Measurements from ENCODE around the gene ALG6.
"Not testable (repeated sequence)": the region's sequence is repeated elsewhere in the genome, so short reads cannot be mapped to it uniquely, and the experiment has no call there.

ALG6 gene

GRCh38 chr1:63454269-63454668, 86.8 kb downstream of the ALG6 start:
- Histone ChIP-seq H3K9me3 (ENCODE audit: control insufficient read depth, insufficient read depth, low read depth, low read length) (no peaks in the 10 kb centered on the region), H3K4me3 (ENCODE audit: low read depth, low read length) (no peak overlapping the region), H3K27ac (ENCODE audit: low read depth, low read length) (no peak overlapping the region), H3K27me3 (ENCODE audit: control insufficient read depth, insufficient read depth, low read length) (no peaks in the 10 kb centered on the region), H3K9ac (ENCODE audit: low read length) (no peak overlapping the region), H3K4me1 (ENCODE audit: control insufficient read depth, insufficient read depth, low read length) (no peaks in the 10 kb centered on the region), H3K36me3 (ENCODE audit: control insufficient read depth, insufficient read depth, low read length) (peaks cover 4% of the 10 kb centered on the region; the same call in 1 of the 2 replicates)

- no peak overlapping the region for H3K27ac ChIP-seq (ENCODE audit: low read depth, low read length)
- H3K9ac ChIP-seq (ENCODE audit: low read length), result no peak overlapping the region
- H3K4me1 ChIP-seq (ENCODE audit: control insufficient read depth, insufficient read depth, low read length), result no peaks in the 10 kb centered on the region
- H3K36me3 ChIP-seq (ENCODE audit: control insufficient read depth, insufficient read depth, low read length), result peaks cover 13% of the 10 kb centered on the region
- H3K9me3 ChIP-seq (ENCODE audit: control insufficient read depth, insufficient read depth, low read depth, low read length), result peaks cover 13% of the 10 kb centered on the region; the same call in 1 of the 2 replicates
- H3K4me3 ChIP-seq (ENCODE audit: low read depth, low read length), result no peak overlapping the region
- no peaks in the 10 kb centered on the region for H3K27me3 ChIP-seq (ENCODE audit: control insufficient read depth, insufficient read depth, low read length)
Measured at GRCh38 chr1:63458750-63459149, 91.3 kb downstream of the ALG6 start.

- Histone ChIP-seq H3K9me3 (ENCODE audit: control insufficient read depth, insufficient read depth, low read depth, low read length) (peaks cover 13% of the 10 kb centered on the region; the same call in 1 of the 2 replicates), H3K4me1 (ENCODE audit: control insufficient read depth, insufficient read depth, low read length) (no peaks in the 10 kb centered on the region), H3K4me3 (ENCODE audit: low read depth, low read length) (no peak overlapping the region), H3K27ac (ENCODE audit: low read depth, low read length) (no peak overlapping the region), H3K9ac (ENCODE audit: low read length) (no peak overlapping the region), H3K27me3 (ENCODE audit: control insufficient read depth, insufficient read depth, low read length) (no peaks in the 10 kb centered on the region), H3K36me3 (ENCODE audit: control insufficient read depth, insufficient read depth, low read length) (peaks cover 13% of the 10 kb centered on the region)
Measured at GRCh38 chr1:63461661-63462230, 94.3 kb downstream of the ALG6 start.

DNA sequence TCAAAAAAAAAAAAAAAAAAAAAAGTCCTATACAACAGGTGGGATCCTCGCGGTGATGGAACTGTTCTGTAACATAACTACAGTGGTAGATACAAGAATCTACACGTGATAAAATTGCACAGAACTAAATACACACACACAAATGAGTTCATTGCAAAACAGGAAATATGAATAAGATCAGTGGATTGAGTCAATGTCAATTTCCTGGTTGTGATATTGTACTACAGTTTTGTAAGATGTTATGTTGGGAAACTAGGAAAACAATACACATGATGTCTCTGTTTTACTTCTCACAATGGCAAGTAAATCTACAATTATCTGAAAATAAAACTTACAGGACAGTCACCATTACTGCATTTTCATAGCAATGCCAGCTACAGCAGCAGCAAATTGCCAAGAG, 95.8 kb downstream of the ALG6 start:
- Histone ChIP-seq H3K4me3 (ENCODE audit: low read depth, low read length) (no peak overlapping the region), H3K9me3 (ENCODE audit: control insufficient read depth, insufficient read depth, low read depth, low read length) (peaks cover 13% of the 10 kb centered on the region; the same call in 1 of the 2 replicates), H3K9ac (ENCODE audit: low read length) (no peak overlapping the region), H3K4me1 (ENCODE audit: control insufficient read depth, insufficient read depth, low read length) (no peaks in the 10 kb centered on the region), H3K27me3 (ENCODE audit: control insufficient read depth, insufficient read depth, low read length) (no peaks in the 10 kb centered on the region), H3K36me3 (ENCODE audit: control insufficient read depth, insufficient read depth, low read length) (peaks cover 9% of the 10 kb centered on the region), H3K27ac (ENCODE audit: low read depth, low read length) (no peak overlapping the region)

DNA sequence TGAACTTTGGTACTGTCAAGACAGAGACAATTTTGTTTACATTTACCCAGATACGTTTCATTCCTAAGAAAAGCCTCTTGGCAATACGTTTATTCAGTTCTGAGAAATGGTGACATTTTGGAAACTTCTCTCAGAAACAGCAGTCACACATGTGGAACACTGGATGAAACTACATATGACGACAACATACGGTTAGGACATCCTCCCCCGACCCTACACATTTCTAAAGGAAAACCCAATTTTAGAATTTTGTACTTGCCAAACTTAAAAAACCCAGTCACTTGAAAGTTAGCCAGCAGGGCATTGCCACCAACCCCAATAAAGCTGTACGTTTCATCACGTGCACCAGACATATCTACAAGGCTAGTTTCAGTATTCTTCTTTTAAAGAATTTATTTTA, 98.8 kb downstream of the ALG6 start:
- Histone ChIP-seq H3K27ac (ENCODE audit: low read depth, low read length) (no peak overlapping the region), H3K9ac (ENCODE audit: low read length) (no peak overlapping the region), H3K9me3 (ENCODE audit: control insufficient read depth, insufficient read depth, low read depth, low read length) (peaks cover 28% of the 10 kb centered on the region), H3K27me3 (ENCODE audit: control insufficient read depth, insufficient read depth, low read length) (no peaks in the 10 kb centered on the region), H3K4me3 (ENCODE audit: low read depth, low read length) (no peak overlapping the region), H3K36me3 (ENCODE audit: control insufficient read depth, insufficient read depth, low read length) (peaks cover 15% of the 10 kb centered on the region), H3K4me1 (ENCODE audit: control insufficient read depth, insufficient read depth, low read length) (no peaks in the 10 kb centered on the region)

GRCh38 chr1:63466759-63467158, 99.3 kb downstream of the ALG6 start:
- Histone ChIP-seq H3K36me3 (ENCODE audit: control insufficient read depth, insufficient read depth, low read length) (peaks cover 10% of the 10 kb centered on the region), H3K9ac (ENCODE audit: low read length) (no peak overlapping the region), H3K27ac (ENCODE audit: low read depth, low read length) (no peak overlapping the region), H3K4me3 (ENCODE audit: low read depth, low read length) (no peak overlapping the region), H3K27me3 (ENCODE audit: control insufficient read depth, insufficient read depth, low read length) (no peaks in the 10 kb centered on the region), H3K4me1 (ENCODE audit: control insufficient read depth, insufficient read depth, low read length) (no peaks in the 10 kb centered on the region), H3K9me3 (ENCODE audit: control insufficient read depth, insufficient read depth, low read depth, low read length) (peaks cover 27% of the 10 kb centered on the region)

GRCh38 chr1:63468683-63469082, 101.3 kb downstream of the ALG6 start:
- H3K9me3 ChIP-seq (ENCODE audit: control insufficient read depth, insufficient read depth, low read depth, low read length), result peaks cover 20% of the 10 kb centered on the region
- not testable (repeated sequence) for H3K4me3 ChIP-seq (ENCODE audit: low read depth, low read length); H3K27ac ChIP-seq (ENCODE audit: low read depth, low read length); H3K9ac ChIP-seq (ENCODE audit: low read length); H3K27me3 ChIP-seq (ENCODE audit: control insufficient read depth, insufficient read depth, low read length); H3K4me1 ChIP-seq (ENCODE audit: control insufficient read depth, insufficient read depth, low read length); H3K36me3 ChIP-seq (ENCODE audit: control insufficient read depth, insufficient read depth, low read length)

GRCh38 chr1:63475761-63476160, 108.3 kb downstream of the ALG6 start:
- Histone ChIP-seq H3K36me3 (ENCODE audit: control insufficient read depth, insufficient read depth, low read length) (peaks cover 18% of the 10 kb centered on the region), H3K9ac (ENCODE audit: low read length) (no peak overlapping the region), H3K4me1 (ENCODE audit: control insufficient read depth, insufficient read depth, low read length) (no peaks in the 10 kb centered on the region), H3K27me3 (ENCODE audit: control insufficient read depth, insufficient read depth, low read length) (no peaks in the 10 kb centered on the region), H3K27ac (ENCODE audit: low read depth, low read length) (no peak overlapping the region), H3K4me3 (ENCODE audit: low read depth, low read length) (no peak overlapping the region), H3K9me3 (ENCODE audit: control insufficient read depth, insufficient read depth, low read depth, low read length) (peaks cover 13% of the 10 kb centered on the region)

- no peak overlapping the region for H3K4me3 ChIP-seq (ENCODE audit: low read depth, low read length)
- H3K27ac ChIP-seq (ENCODE audit: low read depth, low read length), result no peak overlapping the region
- H3K36me3 ChIP-seq (ENCODE audit: control insufficient read depth, insufficient read depth, low read length), result peaks cover 15% of the 10 kb centered on the region
- peaks cover 4% of the 10 kb centered on the region; the same call in 1 of the 2 replicates for H3K9me3 ChIP-seq (ENCODE audit: control insufficient read depth, insufficient read depth, low read depth, low read length)
- H3K9ac ChIP-seq (ENCODE audit: low read length), result no peak overlapping the region
- no peaks in the 10 kb centered on the region for H3K4me1 ChIP-seq (ENCODE audit: control insufficient read depth, insufficient read depth, low read length)
- no peaks in the 10 kb centered on the region for H3K27me3 ChIP-seq (ENCODE audit: control insufficient read depth, insufficient read depth, low read length)
Measured at GRCh38 chr1:63480057-63480456, 112.6 kb downstream of the ALG6 start.

GRCh38 chr1:63486629-63487028, 119.2 kb downstream of the ALG6 start:
- Histone ChIP-seq H3K4me1 (ENCODE audit: control insufficient read depth, insufficient read depth, low read length) (no peaks in the 10 kb centered on the region), H3K27ac (ENCODE audit: low read depth, low read length) (no peak overlapping the region), H3K9me3 (ENCODE audit: control insufficient read depth, insufficient read depth, low read depth, low read length) (no peaks in the 10 kb centered on the region), H3K36me3 (ENCODE audit: control insufficient read depth, insufficient read depth, low read length) (no peaks in the 10 kb centered on the region), H3K9ac (ENCODE audit: low read length) (no peak overlapping the region), H3K4me3 (ENCODE audit: low read depth, low read length) (no peak overlapping the region), H3K27me3 (ENCODE audit: control insufficient read depth, insufficient read depth, low read length) (no peaks in the 10 kb centered on the region)

DNA sequence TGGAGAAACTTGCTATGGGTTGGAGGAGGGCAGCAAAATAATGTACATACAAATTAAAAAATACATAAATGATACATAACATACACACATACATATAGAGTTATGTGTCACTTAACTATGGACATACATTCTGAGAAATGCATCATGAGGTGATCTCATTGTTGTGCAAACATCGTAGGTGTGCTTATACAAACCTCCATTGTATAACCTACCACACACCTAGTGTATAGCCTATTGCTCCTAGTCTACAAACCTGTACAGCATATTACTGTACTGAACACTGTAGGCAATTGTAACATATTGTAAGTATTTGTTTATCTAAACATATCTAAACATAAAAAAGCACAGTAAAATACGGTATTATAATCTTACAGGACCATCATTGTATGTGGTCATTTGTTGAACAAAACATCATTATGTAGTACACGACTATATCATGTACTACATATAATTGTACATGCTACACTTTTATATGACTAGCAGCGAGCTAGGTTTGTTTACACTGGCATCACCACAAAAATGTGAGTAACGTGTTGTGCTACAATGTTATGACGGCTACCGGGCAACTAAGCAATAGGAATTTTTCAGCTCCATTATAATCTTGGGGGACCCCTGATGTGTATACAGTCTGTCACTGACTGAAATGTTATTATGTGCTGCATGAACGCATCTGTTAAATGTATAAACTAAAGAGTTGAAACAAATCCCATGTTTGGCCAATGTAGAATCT, 120.1 kb downstream of the ALG6 start:
- H3K36me3 ChIP-seq (ENCODE audit: control insufficient read depth, insufficient read depth, low read length), result no peaks in the 10 kb centered on the region
- H3K9ac ChIP-seq (ENCODE audit: low read length), result no peak overlapping the region
- no peaks in the 10 kb centered on the region for H3K4me1 ChIP-seq (ENCODE audit: control insufficient read depth, insufficient read depth, low read length)
- H3K27ac ChIP-seq (ENCODE audit: low read depth, low read length), result no peak overlapping the region
- H3K4me3 ChIP-seq (ENCODE audit: low read depth, low read length), result no peak overlapping the region
- H3K27me3 ChIP-seq (ENCODE audit: control insufficient read depth, insufficient read depth, low read length), result no peaks in the 10 kb centered on the region
- H3K9me3 ChIP-seq (ENCODE audit: control insufficient read depth, insufficient read depth, low read depth, low read length), result no peaks in the 10 kb centered on the region

Data from HUES6 (cell line).